Stimulated activated CD8-positive, alpha-beta memory T cell treated with anti-CD3 and anti-CD28 coated beads, Interleukin-2, amount 100 ng/mL, for 48 hours (primary cell): Measurements from ENCODE around the gene CHMP4B.

ENCODE experiments used
- DNase-seq, 2 donors: peaks; one replicate each; pipeline ENCODE4 v3.0.0-alpha.2; 2020; ENCODE audit warnings: low read depth in 2 of 2

The CHMP4B gene

DNA sequence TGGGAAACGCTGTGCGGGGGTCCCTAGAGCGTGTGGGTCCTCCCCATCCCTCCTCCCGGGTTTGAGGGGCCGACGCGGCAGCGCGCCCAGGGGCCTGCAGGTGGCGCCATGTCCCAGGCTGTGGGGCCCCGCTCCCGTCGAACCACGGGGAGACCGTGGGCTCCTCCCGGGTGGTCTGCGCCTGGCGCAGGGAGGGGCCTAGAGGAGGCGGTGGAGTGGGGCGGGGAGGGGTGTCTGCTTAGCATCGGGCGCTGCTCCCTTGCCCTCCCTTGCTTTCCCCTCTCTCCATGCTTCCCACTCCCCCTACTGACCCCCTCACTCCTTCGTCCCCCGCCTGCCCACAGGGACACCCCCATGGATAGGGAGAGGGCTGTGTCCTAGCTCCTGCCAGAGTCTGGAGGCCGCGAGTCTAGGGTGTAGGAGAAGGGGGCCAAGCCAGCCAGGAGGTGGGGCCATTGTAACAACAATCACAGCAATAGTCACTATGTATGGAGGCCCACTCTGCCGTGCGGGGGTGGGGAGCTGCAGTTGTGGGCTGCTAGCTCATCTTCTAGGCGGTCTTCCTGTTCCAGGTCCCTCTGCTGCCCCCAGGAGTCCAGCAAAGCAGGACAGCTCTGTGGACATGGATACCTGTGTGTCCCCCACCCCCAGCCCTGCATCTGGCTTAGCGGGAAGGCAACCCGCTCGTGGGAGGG lies 51.7 kb downstream of the CHMP4B start:
- peak; percentile 31 to 45 for DNase-seq

DNA sequence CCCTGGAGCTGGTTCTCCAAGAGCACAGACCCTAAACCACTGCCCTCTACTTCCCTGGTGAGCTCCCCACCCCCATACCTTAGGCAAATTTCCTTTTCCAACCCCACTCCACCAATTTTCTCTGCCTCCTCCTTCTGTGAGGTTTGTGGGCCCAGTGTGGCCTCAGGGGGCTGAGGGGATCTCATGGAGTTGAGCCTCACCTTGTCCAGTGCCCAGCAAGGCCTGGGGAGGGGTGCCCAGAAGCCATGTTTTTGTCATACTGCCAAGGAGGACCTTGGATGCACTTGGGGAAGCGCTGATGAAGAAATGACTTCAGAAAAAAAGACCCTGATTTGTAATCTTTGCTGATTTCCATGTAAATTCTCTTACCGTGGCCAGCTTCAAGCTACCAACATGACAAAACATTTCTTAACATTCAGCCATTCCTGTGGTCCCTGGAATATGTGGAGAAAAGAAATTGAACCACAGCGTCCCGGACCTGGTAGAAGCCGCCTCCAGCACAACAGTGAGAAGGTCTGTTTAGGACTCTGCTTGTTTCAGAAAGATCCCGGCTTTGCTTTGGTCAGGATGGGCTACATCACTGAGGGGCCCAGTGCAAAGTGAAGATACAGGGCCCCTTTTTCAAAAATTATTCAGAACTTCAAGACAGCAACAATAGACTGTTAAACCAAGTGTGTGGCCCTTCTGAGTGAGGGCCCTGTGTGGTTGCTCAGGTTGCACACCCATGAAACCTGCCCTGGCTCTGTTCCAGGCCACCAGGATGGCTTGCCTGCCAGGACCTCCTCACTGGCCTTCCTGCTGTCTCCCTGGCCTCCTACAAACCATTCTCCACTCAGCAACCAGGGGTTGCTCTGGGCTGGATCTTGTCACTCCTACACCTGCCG lies 52.5 kb downstream of the CHMP4B start:
- no peak for DNase-seq

DNA sequence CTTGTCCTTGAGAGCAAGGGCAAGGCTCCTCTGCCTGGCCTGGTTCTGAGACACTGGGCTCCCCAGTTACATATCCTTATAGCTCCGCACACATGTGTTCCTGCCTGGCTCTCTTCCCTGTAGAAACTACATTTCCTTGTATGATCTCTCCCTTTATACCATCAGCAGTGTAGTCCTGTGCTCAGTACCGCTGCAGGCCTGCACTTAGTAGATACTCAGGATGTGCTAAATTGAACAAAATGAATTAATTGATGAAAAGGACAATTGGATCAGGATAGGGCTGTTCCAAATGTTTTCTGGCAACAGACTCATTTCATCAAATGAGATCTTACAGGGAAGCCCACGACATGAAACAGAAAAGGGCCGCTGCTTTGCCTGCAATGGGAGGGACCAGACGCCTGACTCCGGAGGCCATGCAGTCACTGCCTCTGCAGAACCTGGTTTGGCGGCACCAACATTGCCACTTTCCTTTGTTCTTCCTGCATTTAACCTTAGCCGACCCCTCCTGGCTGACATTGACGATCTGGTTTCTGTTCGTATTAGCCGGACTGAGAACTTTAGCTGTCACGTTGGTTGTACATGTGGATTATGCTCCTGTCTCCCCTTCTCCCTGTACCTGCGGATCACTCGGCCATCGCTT lies 53.3 kb downstream of the CHMP4B start:
- no peak for DNase-seq

DNA sequence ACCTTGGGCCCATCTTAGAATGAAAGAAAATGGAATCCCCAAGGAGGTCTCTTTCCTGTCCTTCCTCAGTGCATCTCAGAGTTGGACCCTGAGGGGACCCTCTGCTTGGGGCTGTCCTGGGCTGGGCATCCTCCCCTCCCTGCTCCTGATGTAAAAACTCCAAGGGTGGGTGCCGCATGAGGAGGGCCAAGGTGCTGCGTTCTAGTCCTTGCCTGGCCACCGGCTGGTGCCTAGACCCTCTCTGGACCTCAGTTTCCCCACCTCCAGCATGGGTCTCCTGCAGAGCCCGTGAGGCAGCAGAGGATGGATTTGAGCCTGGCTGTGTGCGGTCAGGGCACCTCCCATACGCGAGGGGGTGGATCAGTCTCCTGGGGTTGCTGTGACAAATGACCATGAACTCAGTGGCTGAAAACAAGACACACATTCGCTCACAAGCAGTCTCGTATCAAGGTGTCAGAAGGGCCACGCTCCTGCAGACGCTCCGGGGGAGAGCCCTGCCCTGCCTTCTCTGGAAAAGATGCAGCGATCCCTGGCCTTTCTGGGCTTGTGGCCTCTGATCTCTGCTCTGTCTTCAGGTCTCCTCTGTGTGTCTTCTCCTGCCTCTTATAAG lies 54.7 kb downstream of the CHMP4B start:
- no peak for DNase-seq

DNA sequence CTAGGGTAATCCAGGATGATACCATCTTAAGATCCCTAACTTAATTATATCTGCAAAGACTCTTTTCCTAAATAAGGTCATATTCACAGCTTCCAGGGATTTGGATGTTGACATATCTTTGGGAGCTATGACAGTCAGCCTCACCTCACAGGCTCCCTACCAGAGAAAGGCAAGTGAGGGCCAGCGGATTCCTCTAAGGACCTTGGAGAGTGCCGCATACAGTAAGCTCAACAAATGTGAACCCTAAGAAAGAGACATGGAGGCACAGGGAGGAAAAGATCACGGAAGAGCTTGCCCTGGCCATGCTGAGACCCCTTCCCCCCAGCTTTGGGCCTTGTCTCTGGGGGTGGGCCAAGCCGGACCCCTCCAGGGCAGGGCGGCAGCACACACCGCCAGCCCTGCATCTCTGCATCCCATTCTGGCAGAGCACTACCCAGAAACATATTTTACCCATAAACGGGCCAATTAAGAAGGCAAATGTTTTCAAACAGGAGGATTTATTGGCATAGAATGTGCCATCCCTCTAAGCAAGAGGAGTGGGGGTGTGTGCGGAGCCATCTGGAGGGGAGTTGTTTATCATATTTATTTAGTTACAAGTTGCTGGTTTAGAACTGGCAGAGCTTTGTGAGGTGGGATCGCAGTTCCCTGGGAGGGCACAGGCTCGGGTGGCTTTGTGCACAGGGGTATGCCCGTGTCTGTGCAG lies 55.4 kb downstream of the CHMP4B start:
- no peak for DNase-seq

DNA sequence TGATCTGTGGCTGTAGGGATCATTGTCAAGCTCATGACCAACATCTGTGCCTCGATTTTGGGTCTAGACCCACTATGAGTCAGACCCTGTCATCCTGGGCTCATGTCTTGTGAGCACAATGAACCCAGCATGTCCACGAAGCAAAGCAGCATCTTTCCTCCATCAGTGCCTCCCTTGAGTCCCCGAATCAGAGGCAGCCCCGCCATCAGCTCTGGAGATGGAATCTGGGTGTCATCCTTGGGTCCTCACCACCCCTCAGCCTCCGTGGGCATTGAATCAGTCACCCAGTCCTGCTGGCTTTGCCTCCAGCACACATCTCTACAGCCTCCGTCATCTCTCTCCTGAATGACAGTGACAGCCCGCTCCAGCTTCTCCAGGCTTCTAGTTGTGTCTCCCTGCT lies 56.9 kb downstream of the CHMP4B start:
- DNase-seq, result no peak

DNA sequence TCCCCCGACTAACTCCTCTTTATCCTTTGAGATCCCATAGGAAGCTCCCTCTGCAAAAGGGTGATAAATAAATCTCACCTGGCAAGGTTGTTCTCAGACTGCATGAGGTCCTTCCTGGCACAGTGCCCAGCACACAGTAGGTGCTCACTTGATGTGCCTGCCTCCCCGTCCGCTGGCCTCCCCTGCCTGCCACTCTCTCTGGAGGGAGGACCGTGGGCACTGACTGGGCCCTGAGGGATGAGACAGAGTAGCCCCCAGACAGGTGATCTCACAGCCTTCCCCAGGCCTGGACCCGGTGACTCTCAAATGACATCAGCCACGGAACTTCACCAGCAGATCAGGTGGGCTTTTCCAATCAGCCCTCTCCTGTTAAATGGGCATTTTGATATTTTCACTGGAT lies 57.4 kb downstream of the CHMP4B start:
- no peak for DNase-seq

DNA sequence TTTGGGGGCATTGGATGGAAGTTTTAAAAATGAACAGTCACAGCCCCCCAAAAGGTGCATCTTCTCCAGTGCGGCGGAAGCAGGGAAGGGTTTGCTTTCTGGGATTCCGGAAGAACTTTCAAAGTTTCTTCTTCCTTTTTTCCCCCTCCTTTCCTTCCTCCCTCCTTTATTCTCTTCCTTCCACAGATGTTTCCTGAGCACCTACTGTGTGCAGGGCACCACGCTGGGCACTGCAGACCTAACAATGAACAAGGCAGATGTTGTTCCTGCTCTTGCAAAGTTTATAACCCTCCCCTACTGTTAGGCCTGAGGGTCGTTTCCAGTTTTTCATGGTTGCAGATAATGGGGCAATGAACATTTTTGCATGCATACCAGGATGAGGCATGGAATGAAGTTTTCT lies 58.1 kb downstream of the CHMP4B start:
- no peak for DNase-seq

DNA sequence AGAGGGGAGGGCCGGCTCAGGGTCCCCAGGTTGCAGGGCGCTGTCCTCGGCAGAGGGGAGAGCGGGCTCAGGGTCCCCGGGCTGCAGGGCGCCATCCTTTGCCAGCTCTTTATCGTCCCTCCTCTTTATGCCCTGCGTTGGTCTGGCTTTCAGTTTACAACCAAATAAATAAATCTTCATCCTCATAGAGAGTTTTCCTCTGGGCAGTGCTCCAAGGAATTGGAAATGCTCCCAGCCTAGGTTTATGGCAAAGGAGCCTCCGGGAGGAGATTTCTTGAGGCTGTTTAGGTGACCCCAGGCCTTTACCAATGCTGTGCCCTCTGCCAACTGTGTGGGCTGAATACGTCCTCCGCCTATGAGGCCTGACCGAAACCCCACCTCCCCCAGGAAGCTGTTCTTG lies 60.2 kb downstream of the CHMP4B start:
- no peak for DNase-seq

DNA sequence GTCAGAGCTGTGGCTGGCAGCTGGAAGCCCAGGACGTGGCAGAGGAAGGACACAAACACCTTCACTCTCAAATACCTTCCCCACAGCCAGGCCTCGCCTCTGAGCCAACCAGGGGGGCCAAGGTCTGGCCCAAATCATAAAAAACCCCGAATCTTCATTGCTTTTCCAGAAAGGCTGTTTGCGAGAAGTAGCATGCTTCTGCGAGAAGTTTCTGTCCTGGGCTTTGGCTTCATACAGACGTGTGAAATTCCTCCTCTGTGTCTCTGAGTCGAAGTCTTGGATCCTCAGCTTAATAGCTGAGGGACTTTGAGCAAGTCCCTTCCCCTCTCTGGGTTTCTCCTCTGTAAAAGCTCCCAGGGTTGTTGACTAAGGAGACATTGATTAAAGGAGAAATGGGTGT lies 63.0 kb downstream of the CHMP4B start:
- no peak for DNase-seq

DNA sequence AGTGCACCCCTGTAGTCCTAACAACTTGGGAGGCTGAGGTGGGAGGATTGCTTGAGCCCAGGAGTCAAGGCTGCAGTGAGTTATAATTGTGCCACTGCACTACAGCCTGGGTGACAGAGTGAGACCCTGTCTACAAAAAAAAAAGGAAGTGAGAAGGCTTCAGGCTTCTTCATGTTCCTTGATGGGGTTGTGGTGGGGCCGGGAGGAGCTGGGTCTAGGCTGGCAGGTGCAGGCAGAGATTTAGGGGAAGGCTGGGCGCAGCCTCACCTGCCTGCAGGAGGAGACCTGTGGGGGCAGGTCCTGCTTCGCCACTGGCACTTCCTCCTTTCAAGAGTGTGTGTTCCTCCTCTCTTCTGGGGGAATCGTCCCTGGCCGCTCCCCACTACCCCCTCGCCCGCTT lies 63.9 kb downstream of the CHMP4B start:
- DNase-seq, result no peak

DNA sequence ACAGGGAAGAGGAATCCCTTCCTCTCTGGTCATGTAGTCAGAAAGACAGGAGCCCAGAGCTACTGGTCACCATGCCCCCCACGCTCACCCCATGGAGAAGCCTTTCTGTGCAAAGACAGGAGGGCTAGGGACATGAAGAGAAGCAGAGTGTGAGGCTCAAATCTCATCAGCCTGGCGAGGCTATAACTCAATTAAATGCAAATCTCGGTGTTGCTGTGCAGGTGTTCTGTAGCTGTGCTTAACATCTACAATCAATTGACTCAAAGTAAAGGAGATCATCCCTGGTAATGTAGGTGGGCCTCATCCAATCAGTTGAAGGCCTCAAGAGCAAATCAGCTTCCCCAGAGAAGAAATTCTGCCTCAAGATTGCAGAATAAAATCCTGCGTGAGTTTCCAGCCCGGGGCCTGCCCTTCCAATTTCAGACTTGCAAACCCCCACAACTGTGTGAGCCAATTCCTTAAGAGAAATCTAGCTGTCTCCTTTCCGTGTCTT lies 64.4 kb downstream of the CHMP4B start:
- DNase-seq, result no peak

DNA sequence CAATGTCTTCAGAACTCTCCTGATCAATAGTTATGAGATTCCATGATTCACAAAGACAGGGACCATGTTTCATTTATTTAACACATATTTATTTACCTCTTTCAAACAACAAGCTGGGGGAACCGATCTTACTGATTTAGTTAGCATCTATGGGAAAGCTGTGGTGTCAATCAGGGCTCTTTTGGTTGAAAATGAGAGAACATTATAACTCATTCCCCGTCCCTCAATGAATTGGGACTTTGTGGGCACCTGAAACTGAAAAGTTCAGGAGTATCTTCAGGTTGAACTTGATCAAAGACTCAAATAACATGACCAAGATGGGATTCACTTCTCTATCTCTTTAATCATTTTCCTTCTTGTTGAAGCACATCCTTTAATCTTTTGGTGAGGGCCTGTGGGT lies 67.4 kb downstream of the CHMP4B start:
- DNase-seq, result no peak

DNA sequence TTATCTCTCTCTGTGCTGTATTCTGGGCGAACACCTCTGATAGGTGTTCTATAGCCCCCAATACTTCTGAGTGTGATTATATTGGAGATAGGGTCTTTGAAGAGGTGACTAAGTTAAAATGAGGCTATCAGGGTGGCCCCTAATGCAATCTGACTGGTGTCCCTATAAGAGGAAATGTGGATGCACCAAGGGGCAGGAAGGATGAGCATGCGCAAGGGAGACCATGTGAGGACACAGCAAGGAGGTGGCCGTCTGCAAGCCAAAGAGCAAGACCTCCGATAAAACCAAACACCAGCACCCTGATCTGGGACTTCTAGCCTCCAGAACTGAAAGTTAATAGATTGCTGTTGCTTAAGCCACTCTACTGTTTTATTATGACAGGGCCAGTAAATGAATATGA lies 69.2 kb downstream of the CHMP4B start:
- DNase-seq, result no peak

DNA sequence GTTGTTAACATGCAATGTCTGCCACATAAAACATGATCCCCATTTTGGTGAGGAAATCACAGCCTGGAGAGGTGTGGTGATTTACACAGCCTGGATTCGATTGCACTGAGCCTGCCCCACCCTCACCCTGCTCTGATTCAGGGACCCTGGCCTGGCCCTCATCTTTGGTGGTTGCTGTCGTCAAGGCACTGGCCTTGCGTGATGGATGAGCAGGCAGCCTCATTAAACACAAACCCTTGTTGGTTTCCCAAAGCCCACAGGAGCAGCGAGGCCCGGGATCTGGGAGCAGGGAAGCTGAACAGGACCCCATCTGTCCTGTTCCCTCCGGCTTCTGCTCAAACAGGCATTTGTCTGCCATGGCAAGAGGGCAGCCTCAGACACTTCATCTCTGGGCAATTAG lies 70.8 kb downstream of the CHMP4B start:
- no peak for DNase-seq

DNA sequence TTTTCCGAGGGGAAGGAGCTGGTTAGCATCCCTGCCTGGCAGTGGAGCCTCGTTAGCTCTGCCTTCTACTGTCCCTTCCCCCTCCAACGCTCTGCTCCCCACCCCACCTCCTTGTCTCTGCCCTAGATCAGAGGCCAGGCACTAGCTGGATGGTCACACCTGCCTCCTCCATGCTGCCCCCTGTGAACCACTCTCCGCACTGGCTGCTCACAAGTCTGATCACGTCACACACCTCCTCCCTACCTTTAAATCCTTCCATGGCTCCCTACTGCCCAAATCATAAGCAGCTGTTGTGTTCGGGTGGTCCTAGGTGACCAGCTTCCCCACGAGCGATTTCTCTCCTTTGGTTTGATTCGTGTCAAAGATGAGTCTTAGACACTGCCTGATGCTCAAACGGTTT lies 71.3 kb downstream of the CHMP4B start:
- no peak for DNase-seq

DNA sequence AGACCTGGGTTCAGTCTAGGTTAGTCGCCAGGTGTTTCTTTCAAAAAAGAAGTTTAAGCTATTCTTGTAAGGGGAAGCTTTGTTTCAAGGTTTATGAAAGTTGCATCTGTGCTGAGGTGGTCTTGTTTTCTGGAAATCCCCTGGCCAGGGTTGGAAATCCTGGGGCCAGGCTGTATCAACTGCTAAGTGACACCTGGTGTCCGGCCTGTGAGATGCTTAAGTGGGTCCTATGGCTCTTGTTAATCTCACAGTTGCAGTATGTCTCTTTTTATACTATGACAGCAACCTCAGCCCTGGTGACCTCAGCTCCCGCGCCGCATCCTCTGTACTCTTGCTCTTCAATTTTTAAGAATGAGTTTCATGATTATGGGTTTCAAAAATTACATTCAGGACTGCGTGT lies 72.0 kb downstream of the CHMP4B start:
- DNase-seq, result no peak

DNA sequence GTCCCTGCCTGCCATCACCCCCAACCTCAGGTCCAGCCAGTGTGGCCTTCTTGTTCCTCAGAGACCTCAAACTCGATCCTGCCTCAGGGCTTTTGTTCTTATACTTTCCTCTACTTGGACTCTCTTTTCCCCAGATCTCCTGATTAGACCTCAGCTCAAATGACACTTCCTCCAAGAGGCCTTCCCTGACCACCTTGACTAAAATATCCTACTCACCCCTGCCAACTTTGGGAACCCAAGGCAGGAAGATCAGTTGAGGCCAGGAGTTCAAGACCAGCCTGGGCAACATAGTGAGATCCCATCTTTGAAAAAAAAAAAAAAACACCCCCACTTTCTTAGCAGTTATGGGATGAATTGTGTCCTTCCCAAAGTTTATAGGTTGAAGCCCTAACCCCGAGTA lies 73.5 kb downstream of the CHMP4B start:
- DNase-seq, result no peak

DNA sequence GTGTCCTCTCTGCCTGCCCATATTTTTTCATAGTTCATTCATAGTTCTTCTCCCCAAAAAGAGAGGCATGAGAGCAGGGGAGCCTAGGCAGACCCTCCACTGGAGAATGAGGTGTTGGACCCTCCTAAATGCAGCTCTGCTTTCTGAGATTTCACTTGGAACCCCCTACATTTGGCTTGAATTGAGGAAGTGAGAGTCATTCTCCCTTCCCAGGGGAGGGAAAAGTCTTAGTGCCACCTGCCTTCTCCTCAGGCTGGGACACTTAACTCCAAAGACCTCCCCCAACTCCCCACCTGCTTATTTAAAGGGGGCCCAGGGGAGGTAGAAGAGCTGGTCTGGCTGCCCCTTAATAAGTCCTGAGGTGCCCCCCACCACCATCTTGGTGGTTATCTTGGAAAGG lies 78.2 kb downstream of the CHMP4B start:
- no peak for DNase-seq

DNA sequence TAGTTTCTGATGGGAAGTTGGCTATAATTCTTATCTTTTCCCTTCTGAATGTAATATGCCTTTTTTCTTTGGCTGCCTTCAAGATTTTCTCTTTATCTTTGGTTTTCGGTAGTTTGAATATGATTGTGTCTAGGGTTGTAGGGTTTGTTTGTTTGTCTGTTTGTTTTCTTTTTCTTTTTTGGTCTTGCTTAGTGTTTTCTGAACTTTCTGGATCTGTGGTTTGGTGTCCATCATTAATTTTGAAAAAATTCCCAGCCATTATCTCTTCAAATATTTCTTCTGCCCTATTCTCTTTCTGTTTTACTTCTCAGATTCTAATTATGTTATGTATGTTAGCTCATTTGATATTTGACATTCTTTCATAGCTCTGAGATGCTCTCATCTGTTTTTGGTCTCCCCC lies 79.4 kb downstream of the CHMP4B start:
- DNase-seq, result no peak

DNA sequence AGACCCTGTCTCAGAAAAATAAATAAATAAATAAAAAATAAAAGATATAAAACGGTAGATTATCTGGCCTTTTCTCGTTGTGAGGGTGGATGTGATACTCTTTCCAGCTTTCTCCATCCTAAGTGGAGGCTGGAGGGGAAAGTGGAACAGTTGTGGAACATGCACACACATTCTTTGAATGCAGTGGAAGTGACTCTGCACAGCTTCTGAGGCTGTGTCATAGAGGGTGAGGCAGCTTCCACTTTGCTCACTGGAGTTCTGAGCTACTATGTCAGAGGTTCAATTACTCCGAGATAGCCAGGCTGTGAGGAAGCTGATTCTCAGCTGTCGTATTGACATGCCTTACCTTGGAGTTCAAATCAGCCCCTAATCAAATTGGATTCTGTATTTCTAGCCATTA lies 82.2 kb downstream of the CHMP4B start:
- no peak for DNase-seq

DNA sequence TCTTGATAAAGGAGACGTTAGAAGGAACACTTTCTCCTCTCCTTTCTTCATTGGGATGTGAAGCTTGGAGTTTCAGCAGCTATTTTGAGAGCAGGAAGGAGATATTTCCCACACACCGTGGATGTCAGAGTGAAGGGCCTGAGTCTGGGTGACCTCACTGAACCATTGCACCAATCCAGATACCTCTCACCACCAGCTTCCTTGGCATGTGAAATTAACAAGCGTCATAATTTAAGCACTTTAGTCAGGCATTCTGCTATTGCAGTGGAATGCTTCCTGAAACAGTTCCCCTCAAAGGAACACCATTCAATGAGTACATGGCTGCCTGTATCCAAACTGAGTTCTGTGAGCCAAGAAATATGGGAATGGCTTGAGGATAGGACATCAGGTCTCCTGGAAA lies 83.7 kb downstream of the CHMP4B start:
- DNase-seq, result no peak
